Measurements from ENCODE around the gene M1AP.

Gene M1AP

GRCh38 chr2:74516650-74517049 is 131.5 kb downstream of the M1AP start:
- no peak overlapping the region for H3K27ac ChIP-seq (ENCODE audit: low read depth, low read length)
- H3K27me3 ChIP-seq (ENCODE audit: control insufficient read depth in 5 of 5, insufficient read depth in 4 of 5, low read length in 5 of 5) = peaks cover 55 to 84% (median 69%) of the 10 kb centered on the region in 5 donors
- no peak overlapping the region for H3K9ac ChIP-seq (ENCODE audit: low read length in 5 of 5)
- peak overlapping the region in 4 of 5 donors; percentile 44 to 65 (median 48) for H3K4me3 ChIP-seq (ENCODE audit: low read depth in 1 of 5, low read length in 5 of 5)
- peaks cover 0 to 29% (median 24%) of the 10 kb centered on the region in 5 donors for H3K4me1 ChIP-seq (ENCODE audit: control insufficient read depth in 5 of 5, insufficient read depth in 5 of 5, low read length in 5 of 5)
- no peaks in the 10 kb centered on the region for H3K36me3 ChIP-seq (ENCODE audit: control insufficient read depth in 5 of 5, insufficient read depth in 5 of 5, low read length in 5 of 5)
- H3K9me3 ChIP-seq (ENCODE audit: control insufficient read depth in 5 of 5, low read length in 5 of 5) = no peaks in the 10 kb centered on the region

GRCh38 chr2:74515981-74516633 is 132.0 kb downstream of the M1AP start:
- peaks cover 0 to 29% (median 24%) of the 10 kb centered on the region in 5 donors for H3K4me1 ChIP-seq (ENCODE audit: control insufficient read depth in 5 of 5, insufficient read depth in 5 of 5, low read length in 5 of 5)
- H3K27ac ChIP-seq (ENCODE audit: low read depth, low read length) = no peak overlapping the region
- peaks cover 60 to 90% (median 75%) of the 10 kb centered on the region in 5 donors for H3K27me3 ChIP-seq (ENCODE audit: control insufficient read depth in 5 of 5, insufficient read depth in 4 of 5, low read length in 5 of 5)

GRCh38 chr2:74515271-74515980 is 132.7 kb downstream of the M1AP start:
- Histone ChIP-seq H3K9ac (ENCODE audit: low read length in 5 of 5) (no peak overlapping the region), H3K27ac (ENCODE audit: low read depth, low read length) (no peak overlapping the region), H3K36me3 (ENCODE audit: control insufficient read depth in 5 of 5, insufficient read depth in 5 of 5, low read length in 5 of 5) (no peaks in the 10 kb centered on the region), H3K4me1 (ENCODE audit: control insufficient read depth in 5 of 5, insufficient read depth in 5 of 5, low read length in 5 of 5) (peaks cover 0 to 29% (median 24%) of the 10 kb centered on the region in 5 donors), H3K9me3 (ENCODE audit: control insufficient read depth in 5 of 5, low read length in 5 of 5) (no peaks in the 10 kb centered on the region), H3K27me3 (ENCODE audit: control insufficient read depth in 5 of 5, insufficient read depth in 4 of 5, low read length in 5 of 5) (peaks cover 63 to 91% (median 77%) of the 10 kb centered on the region in 5 donors), H3K4me3 (ENCODE audit: low read depth in 1 of 5, low read length in 5 of 5) (peak overlapping the region in 3 of 5 donors; percentile 45 to 65 (median 52))

More at GRCh38 chr2:74515981-74516633, 132.0 kb downstream of the M1AP start:
- H3K4me3 ChIP-seq (ENCODE audit: low read depth in 1 of 5, low read length in 5 of 5) = peak overlapping the region in 4 of 5 donors; percentile 44 to 65 (median 48)
- no peaks in the 10 kb centered on the region for H3K9me3 ChIP-seq (ENCODE audit: control insufficient read depth in 5 of 5, low read length in 5 of 5)
- H3K9ac ChIP-seq (ENCODE audit: low read length in 5 of 5) = no peak overlapping the region
- H3K36me3 ChIP-seq (ENCODE audit: control insufficient read depth in 5 of 5, insufficient read depth in 5 of 5, low read length in 5 of 5) = no peaks in the 10 kb centered on the region

GRCh38 chr2:74514368-74515270 is 133.5 kb downstream of the M1AP start, which contains the start of gene TLX2:
TLX2 (plus strand) TSS chr2:74514450; CDS start chr2:74514807, 357 bp downstream.
- no peak within 1 kb of the TSS for H3K27ac ChIP-seq (ENCODE audit: low read depth, low read length)
- H3K9ac ChIP-seq (ENCODE audit: low read length in 5 of 5) = no peak within 1 kb of the TSS
- H3K36me3 ChIP-seq (ENCODE audit: control insufficient read depth in 5 of 5, insufficient read depth in 5 of 5, low read length in 5 of 5) = no peaks in the 10 kb centered on the region
- peaks cover 0 to 29% (median 24%) of the 10 kb centered on the region in 5 donors for H3K4me1 ChIP-seq (ENCODE audit: control insufficient read depth in 5 of 5, insufficient read depth in 5 of 5, low read length in 5 of 5)
- no peaks in the 10 kb centered on the region for H3K9me3 ChIP-seq (ENCODE audit: control insufficient read depth in 5 of 5, low read length in 5 of 5)
- no peak within 1 kb of the TSS for H3K4me3 ChIP-seq (ENCODE audit: low read depth in 1 of 5, low read length in 5 of 5)
- H3K27me3 ChIP-seq (ENCODE audit: control insufficient read depth in 5 of 5, insufficient read depth in 4 of 5, low read length in 5 of 5) = peaks cover 64 to 89% (median 75%) of the 10 kb centered on the region in 5 donors

- H3K27me3 ChIP-seq (ENCODE audit: control insufficient read depth in 5 of 5, insufficient read depth in 4 of 5, low read length in 5 of 5) = peaks cover 61 to 81% (median 70%) of the 10 kb centered on the region in 5 donors
- no peak overlapping the region for H3K27ac ChIP-seq (ENCODE audit: low read depth, low read length)
- no peak overlapping the region for H3K9ac ChIP-seq (ENCODE audit: low read length in 5 of 5)
- H3K4me1 ChIP-seq (ENCODE audit: control insufficient read depth in 5 of 5, insufficient read depth in 5 of 5, low read length in 5 of 5) = peaks cover 0 to 29% (median 24%) of the 10 kb centered on the region in 5 donors
- H3K36me3 ChIP-seq (ENCODE audit: control insufficient read depth in 5 of 5, insufficient read depth in 5 of 5, low read length in 5 of 5) = no peaks in the 10 kb centered on the region
- H3K4me3 ChIP-seq (ENCODE audit: low read depth in 1 of 5, low read length in 5 of 5) = no peak overlapping the region
- no peaks in the 10 kb centered on the region for H3K9me3 ChIP-seq (ENCODE audit: control insufficient read depth in 5 of 5, low read length in 5 of 5)
Measured at GRCh38 chr2:74513605-74514367, 134.3 kb downstream of the M1AP start.

GRCh38 chr2:74512744-74513604 is 135.2 kb downstream of the M1AP start:
- no peak overlapping the region for H3K4me3 ChIP-seq (ENCODE audit: low read depth in 1 of 5, low read length in 5 of 5)
- H3K9me3 ChIP-seq (ENCODE audit: control insufficient read depth in 5 of 5, low read length in 5 of 5) = no peaks in the 10 kb centered on the region
- H3K36me3 ChIP-seq (ENCODE audit: control insufficient read depth in 5 of 5, insufficient read depth in 5 of 5, low read length in 5 of 5) = no peaks in the 10 kb centered on the region
- no peak overlapping the region for H3K9ac ChIP-seq (ENCODE audit: low read length in 5 of 5)
- H3K27me3 ChIP-seq (ENCODE audit: control insufficient read depth in 5 of 5, insufficient read depth in 4 of 5, low read length in 5 of 5) = peaks cover 54 to 73% (median 62%) of the 10 kb centered on the region in 5 donors
- no peak overlapping the region for H3K27ac ChIP-seq (ENCODE audit: low read depth, low read length)
- peaks cover 0 to 34% (median 29%) of the 10 kb centered on the region in 5 donors for H3K4me1 ChIP-seq (ENCODE audit: control insufficient read depth in 5 of 5, insufficient read depth in 5 of 5, low read length in 5 of 5)

- H3K27me3 ChIP-seq (ENCODE audit: control insufficient read depth in 5 of 5, insufficient read depth in 4 of 5, low read length in 5 of 5) = peaks cover 44 to 59% (median 49%) of the 10 kb centered on the region in 5 donors
- no peaks in the 10 kb centered on the region for H3K9me3 ChIP-seq (ENCODE audit: control insufficient read depth in 5 of 5, low read length in 5 of 5)
Measured at GRCh38 chr2:74511104-74511989, 136.8 kb downstream of the M1AP start.

GRCh38 chr2:74510272-74510671 is 137.9 kb downstream of the M1AP start:
- Histone ChIP-seq H3K4me1 (ENCODE audit: control insufficient read depth in 5 of 5, insufficient read depth in 5 of 5, low read length in 5 of 5) (peaks cover 5 to 42% (median 35%) of the 10 kb centered on the region in 5 donors), H3K4me3 (ENCODE audit: low read depth in 1 of 5, low read length in 5 of 5) (no peak overlapping the region), H3K9ac (ENCODE audit: low read length in 5 of 5) (no peak overlapping the region), H3K9me3 (ENCODE audit: control insufficient read depth in 5 of 5, low read length in 5 of 5) (no peaks in the 10 kb centered on the region), H3K27me3 (ENCODE audit: control insufficient read depth in 5 of 5, insufficient read depth in 4 of 5, low read length in 5 of 5) (peaks cover 33 to 49% (median 42%) of the 10 kb centered on the region in 5 donors), H3K27ac (ENCODE audit: low read depth, low read length) (no peak overlapping the region), H3K36me3 (ENCODE audit: control insufficient read depth in 5 of 5, insufficient read depth in 5 of 5, low read length in 5 of 5) (peaks cover 0 to 8% (median 7%) of the 10 kb centered on the region in 5 donors)

More at GRCh38 chr2:74511104-74511989, 136.8 kb downstream of the M1AP start:
- Histone ChIP-seq H3K9ac (ENCODE audit: low read length in 5 of 5) (no peak overlapping the region), H3K36me3 (ENCODE audit: control insufficient read depth in 5 of 5, insufficient read depth in 5 of 5, low read length in 5 of 5) (no peaks in the 10 kb centered on the region), H3K4me3 (ENCODE audit: low read depth in 1 of 5, low read length in 5 of 5) (no peak overlapping the region), H3K27ac (ENCODE audit: low read depth, low read length) (no peak overlapping the region), H3K4me1 (ENCODE audit: control insufficient read depth in 5 of 5, insufficient read depth in 5 of 5, low read length in 5 of 5) (peaks cover 2 to 43% (median 36%) of the 10 kb centered on the region in 5 donors)

All from subcutaneous abdominal adipose tissue (tissue), 5 donors.